HG02642 (cell line): ENCODE measurements around the gene BAIAP3.
"Not testable (repeated sequence)": the region's sequence is repeated elsewhere in the genome, so short reads cannot be mapped to it uniquely, and the experiment has no call there.

ENCODE experiments used
- ATAC-seq: cut with Tn5 transposase; IDR thresholded peaks from one replicate; pipeline ENCODE4 v1.9.1; 2021; ENCODE audit warnings: mild to moderate bottlenecking; ENCODE audit not compliant: unreplicated experiment, poor library complexity

The BAIAP3 gene

GRCh38 chr16:1315081-1316032 lies 18.1 kb upstream of the BAIAP3 start:
- ATAC-seq, result no peak

- ATAC-seq, result no peak
These were observed 17.4 kb upstream of the BAIAP3 start for GRCh38 chr16:1316033-1316405.

GRCh38 chr16:1317479-1318267 lies 15.8 kb upstream of the BAIAP3 start:
- ATAC-seq, result no peak

GRCh38 chr16:1318268-1318545 lies 15.2 kb upstream of the BAIAP3 start:
- ATAC-seq, result no peak

- no peak for ATAC-seq
These were observed 14.4 kb upstream of the BAIAP3 start for GRCh38 chr16:1319041-1319440.

GRCh38 chr16:1320097-1320496 lies 13.3 kb upstream of the BAIAP3 start:
- no peak for ATAC-seq

- no peak for ATAC-seq
These were observed 12.7 kb upstream of the BAIAP3 start for GRCh38 chr16:1320658-1321240.

- no peak for ATAC-seq
These were observed 11.0 kb upstream of the BAIAP3 start for GRCh38 chr16:1322407-1322806.

- ATAC-seq, result no peak
These were observed 9.9 kb upstream of the BAIAP3 start for GRCh38 chr16:1323296-1324239.

GRCh38 chr16:1324286-1324826 lies 9.1 kb upstream of the BAIAP3 start:
- ATAC-seq, result no peak

- ATAC-seq, result no peak
These were observed 8.2 kb upstream of the BAIAP3 start for GRCh38 chr16:1325261-1325660.

- ATAC-seq, result no peak
These were observed 7.6 kb upstream of the BAIAP3 start for GRCh38 chr16:1325673-1326371.

GRCh38 chr16:1326391-1326790 lies 7.1 kb upstream of the BAIAP3 start:
- no peak for ATAC-seq

GRCh38 chr16:1326946-1327618 lies 6.4 kb upstream of the BAIAP3 start:
- no peak for ATAC-seq

- no peak for ATAC-seq
These were observed 5.9 kb upstream of the BAIAP3 start for GRCh38 chr16:1327619-1327947.

- ATAC-seq, result not testable (repeated sequence)
These were observed 5.3 kb upstream of the BAIAP3 start for GRCh38 chr16:1328136-1328535.

- ATAC-seq, result not testable (repeated sequence)
These were observed 4.5 kb upstream of the BAIAP3 start for GRCh38 chr16:1328961-1329360.

- no peak for ATAC-seq
These were observed 3.1 kb upstream of the BAIAP3 start for GRCh38 chr16:1330260-1330914.
